Measurements from ENCODE around the gene NAT14. TPM values are rescaled to one million over a fixed set of nuclear protein-coding genes. Genes with fewer than 3 reads are reported as not detected.
A peak's percentile ranks its signal among the peaks of the same experiment; 100 is the strongest.
"Not testable (repeated sequence)": the region's sequence is repeated elsewhere in the genome, so short reads cannot be mapped to it uniquely, and the experiment has no call there.

The NAT14 gene
- total RNA-seq, 2 donors from 2014 or later = 7.1 to 12.3 TPM

DNA sequence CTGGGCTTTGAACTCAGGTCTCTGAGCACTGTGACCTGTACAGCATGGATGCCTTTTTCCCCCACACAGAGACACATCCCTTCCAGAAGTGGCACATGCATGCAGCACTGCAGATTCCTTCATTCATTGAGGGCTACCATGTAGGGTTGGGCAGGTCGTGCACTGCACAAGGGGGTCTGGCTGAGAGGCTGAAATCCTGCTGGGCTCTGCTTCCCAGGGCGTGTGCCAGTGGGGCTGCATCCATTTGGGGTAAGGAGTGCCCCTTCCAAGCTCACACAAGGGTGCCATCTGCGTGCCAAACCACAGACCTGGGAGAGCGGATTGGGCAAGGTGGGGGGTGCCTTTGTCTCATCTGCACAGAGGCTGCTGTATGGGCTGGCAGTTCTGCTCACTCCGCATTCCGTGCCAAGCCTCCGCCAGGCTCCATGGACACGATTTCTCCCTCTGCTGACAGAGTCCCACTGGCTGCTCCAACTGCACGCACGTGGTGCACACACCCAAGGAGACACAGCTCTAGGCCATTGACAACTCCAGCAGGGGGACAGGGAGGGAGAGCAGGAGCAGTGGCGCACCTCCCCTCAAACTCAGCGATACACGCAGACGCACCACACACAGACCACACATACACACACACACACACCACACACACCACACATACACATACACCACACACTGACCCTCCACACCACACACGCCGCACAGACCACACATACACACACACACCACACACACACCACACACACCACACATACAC, 37.4 kb upstream of the NAT14 start:
- no peak overlapping the region for H3K27ac Mint-ChIP-seq
- no peaks in the 10 kb centered on the region for H3K4me1 Mint-ChIP-seq
- H3K4me3 Mint-ChIP-seq = no peak overlapping the region
- H3K27me3 Mint-ChIP-seq = peaks cover 42% of the 10 kb centered on the region
- no peaks in the 10 kb centered on the region for H3K36me3 Mint-ChIP-seq (ENCODE audit: low read depth)
- peak; percentile 47 for ATAC-seq (replicated peaks)
- H3K9me3 Mint-ChIP-seq = no peaks in the 10 kb centered on the region

DNA sequence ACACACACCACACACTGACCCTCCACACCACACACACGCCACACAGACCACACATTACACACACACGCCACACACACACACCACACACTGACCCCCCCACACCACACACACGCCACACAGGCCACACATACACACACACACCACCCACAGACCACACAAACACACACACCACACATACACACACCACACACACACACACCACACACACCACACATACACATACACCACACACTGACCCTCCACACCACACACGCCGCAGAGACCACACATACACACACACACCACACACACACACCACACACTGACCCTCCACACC, 36.9 kb upstream of the NAT14 start:
- not testable (repeated sequence) for H3K9me3 Mint-ChIP-seq; H3K36me3 Mint-ChIP-seq (ENCODE audit: low read depth); ATAC-seq (replicated peaks); H3K27ac Mint-ChIP-seq; H3K4me1 Mint-ChIP-seq; H3K4me3 Mint-ChIP-seq
- H3K27me3 Mint-ChIP-seq = peaks cover 38% of the 10 kb centered on the region

DNA sequence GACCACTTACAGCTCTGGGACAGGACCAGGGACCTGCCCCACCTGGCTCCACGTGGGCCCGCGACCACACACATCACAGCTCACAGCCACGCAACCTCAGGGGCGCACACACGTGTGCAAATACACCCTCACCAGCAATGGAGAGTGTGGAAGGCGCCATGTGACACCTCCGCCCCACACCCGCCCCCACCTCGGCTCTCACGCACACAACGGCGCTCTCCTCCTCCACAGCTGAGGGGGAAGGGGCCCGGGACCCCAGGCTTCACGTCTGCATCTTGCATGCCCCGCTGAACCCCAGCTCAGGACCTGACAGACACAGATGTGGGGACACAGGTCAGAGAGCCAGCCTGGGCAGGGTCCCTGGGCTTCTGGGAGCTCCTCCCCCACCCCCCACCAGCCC, 35.5 kb upstream of the NAT14 start:
- Mint-ChIP-seq H3K27me3 (peaks cover 29% of the 10 kb centered on the region), H3K36me3 (ENCODE audit: low read depth) (no peaks in the 10 kb centered on the region), H3K4me3 (no peak overlapping the region), H3K9me3 (no peaks in the 10 kb centered on the region), H3K27ac (no peak overlapping the region), H3K4me1 (no peaks in the 10 kb centered on the region)
- ATAC-seq (replicated peaks) = no peak

DNA sequence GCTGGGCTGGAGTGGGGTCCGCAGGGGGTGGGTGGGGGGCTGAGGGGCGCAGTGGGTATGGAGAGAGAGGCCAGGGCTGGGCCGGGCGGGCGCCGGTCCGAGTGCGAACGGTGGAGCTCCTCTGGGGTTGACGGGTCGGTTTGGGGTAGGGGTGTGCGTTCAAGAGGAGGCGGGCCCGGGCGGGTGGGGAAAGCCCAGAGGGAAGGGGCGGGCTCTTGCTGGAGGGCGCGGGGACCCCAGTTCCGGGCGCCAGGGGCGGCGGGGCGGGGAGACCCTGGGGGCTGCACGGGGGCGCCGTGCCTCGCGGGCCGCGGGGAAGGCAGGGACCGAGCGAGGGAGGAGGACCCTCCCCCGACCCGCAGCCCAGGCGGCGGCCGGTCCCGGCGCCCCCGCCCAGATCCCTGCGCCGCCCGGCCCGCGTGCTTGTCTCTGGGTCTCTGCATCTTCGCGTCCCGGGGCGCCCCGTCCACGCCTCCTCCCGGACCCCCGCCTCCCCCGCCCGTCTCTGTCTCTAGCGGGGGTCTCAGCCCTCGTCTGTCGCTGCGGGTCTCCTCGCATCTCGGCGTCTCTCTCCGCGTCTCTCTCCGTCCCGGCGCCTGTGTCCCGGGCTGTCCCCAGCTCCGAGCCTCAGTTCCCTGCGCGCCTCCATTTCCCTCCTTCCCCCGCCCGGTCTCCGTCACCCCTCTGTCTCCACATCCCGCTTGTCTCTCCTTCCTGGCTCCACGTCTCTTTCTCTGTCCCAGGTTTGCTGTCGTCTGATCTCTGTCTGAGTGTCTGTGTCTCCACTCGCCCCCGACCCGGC, 33.6 kb upstream of the NAT14 start:
- Mint-ChIP-seq H3K4me1 (no peaks in the 10 kb centered on the region), H3K4me3 (peak overlapping the region; percentile 51), H3K36me3 (ENCODE audit: low read depth) (no peaks in the 10 kb centered on the region), H3K9me3 (no peaks in the 10 kb centered on the region), H3K27me3 (peaks cover 18% of the 10 kb centered on the region), H3K27ac (no peak overlapping the region)
- ATAC-seq (replicated peaks) = no peak

DNA sequence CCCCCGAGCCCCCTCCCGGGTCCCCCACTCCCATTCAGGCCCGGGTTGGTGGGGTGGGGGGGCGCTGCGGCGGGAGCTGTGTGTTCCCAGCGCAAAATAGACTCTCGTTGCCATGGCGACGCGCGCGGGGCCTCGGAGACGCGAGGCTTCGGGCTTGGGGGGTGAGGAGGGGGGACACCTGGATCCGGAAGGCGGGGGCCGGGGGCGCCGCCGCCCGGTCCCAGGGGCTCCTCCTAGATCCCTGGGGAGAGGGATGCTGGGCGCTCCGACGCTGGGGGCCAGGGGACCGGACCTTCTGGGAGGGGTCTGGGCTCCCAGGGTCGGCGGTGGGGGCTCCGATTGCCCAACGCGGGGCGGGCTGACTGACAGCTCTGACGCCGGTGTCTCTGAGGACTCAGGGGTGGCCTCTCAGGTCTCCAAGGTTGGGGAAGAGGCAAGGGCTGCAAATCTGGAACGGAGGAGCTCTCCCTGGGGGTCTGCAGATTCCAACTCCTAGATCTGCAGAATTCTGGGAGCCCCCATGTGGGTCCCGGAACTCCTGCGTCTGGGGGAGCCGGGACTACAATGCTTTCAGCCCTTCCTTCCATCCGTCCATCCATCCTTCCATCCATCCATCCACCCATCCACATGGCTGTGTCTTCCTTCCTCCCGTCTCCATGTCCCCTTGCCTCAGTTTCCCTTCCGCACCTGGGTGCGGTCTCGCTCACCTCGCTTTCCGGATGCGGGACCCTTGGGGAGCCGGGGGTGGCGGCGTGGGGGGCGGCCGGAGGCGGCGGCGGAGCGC, 32.8 kb upstream of the NAT14 start:
- Mint-ChIP-seq H3K36me3 (ENCODE audit: low read depth) (no peaks in the 10 kb centered on the region), H3K27ac (no peak overlapping the region), H3K4me3 (peak overlapping the region; percentile 51), H3K9me3 (no peaks in the 10 kb centered on the region), H3K4me1 (no peaks in the 10 kb centered on the region), H3K27me3 (peaks cover 18% of the 10 kb centered on the region)
- no peak for ATAC-seq (replicated peaks)

DNA sequence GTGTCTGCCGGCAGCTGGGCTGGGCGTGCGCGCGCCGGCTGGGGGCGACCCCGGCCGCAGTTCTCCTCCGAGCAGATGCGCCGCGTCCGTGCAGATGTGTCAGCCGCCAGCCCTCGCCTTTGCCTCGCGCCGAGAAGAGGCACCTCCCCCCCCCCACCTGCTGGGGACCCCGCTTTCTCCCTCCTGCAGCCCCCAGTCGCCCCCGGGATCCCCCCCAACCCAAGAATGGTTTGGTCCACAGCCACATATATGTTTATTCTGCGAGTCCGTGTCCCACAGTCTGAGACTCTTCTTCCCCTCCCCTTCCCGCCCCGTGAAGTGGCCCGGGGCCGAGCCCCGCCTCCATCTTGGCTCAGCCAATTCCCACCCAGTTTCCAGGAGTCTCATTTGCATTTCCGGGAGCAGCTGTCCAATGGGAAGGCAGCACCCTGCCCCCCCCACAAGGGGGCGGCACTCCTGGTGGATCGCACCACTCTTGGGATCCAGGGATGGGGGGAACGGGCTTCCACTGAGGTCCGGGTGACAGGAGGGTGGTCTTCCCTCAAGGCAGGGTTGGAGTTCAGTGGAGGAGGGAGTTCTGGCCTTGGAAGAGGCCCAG, 32.1 kb upstream of the NAT14 start:
- no peaks in the 10 kb centered on the region for H3K9me3 Mint-ChIP-seq
- no peaks in the 10 kb centered on the region for H3K36me3 Mint-ChIP-seq (ENCODE audit: low read depth)
- no peak overlapping the region for H3K27ac Mint-ChIP-seq
- ATAC-seq (replicated peaks) = peak; percentile 65
- no peaks in the 10 kb centered on the region for H3K4me1 Mint-ChIP-seq
- peak overlapping the region; percentile 39 for H3K4me3 Mint-ChIP-seq
- H3K27me3 Mint-ChIP-seq = peaks cover 18% of the 10 kb centered on the region

DNA sequence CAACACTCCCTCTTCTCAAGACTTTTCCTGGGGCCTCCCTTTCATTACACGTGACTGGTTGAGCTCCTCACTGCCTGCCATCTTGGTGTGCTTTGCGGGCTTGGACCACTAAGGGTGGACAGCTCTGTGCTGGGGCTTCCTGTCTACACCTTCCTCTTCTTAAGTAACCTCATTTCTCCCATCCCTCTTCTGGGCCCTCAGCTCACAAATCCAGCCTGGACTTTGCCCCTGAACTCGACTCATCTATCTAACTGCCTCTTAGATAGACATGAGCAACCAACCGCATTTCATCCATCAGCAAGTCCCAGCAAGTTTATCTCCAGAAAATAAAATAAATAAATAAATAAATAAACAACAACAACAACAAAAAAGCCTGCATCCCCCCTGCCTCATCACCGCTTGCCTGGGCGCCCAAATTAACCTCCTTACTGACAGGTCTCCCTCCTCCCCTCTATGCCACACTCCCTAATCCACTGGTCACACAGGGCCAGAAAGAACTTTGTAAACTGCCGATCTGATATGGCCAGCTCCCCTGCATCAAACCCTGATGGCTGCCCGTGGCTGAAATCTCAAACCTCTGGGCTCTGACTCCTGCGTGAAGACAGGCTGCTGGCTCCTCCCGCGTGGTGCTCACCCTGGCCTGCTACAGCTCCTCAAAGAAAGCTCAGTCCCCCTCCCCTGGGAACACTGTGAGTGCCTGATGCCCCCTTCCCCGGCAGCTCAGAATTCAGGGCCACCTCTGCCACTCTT, 31.3 kb upstream of the NAT14 start:
- H3K27ac Mint-ChIP-seq = no peak overlapping the region
- peaks cover 18% of the 10 kb centered on the region for H3K27me3 Mint-ChIP-seq
- peak overlapping the region; percentile 39 for H3K4me3 Mint-ChIP-seq

DNA sequence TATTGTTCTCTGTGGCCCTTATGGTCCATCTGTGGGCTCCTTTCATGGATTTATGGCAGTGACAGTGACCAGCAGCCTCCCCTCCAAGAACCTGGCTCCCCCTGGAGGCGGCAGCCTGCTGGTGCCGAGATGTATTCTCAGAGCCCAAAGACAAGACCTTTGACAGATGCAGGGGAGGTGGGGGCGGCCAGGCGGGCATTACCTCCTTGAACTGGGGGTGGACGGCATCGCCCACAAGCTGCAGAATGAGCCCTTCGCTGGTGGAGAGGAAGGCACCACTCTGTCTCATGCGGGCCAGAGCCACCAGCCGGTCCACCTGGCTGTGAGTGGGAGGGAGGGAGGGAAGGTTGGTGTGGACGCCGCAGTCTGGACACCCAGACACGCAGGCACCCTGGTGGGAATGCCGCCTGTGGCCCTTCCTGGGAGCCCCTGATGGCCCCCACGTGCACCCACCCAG, 30.2 kb upstream of the NAT14 start:
- Mint-ChIP-seq H3K9me3 (no peaks in the 10 kb centered on the region), H3K27me3 (peaks cover 18% of the 10 kb centered on the region), H3K27ac (no peak overlapping the region), H3K4me1 (no peaks in the 10 kb centered on the region), H3K4me3 (no peak overlapping the region), H3K36me3 (ENCODE audit: low read depth) (no peaks in the 10 kb centered on the region)
- no peak for ATAC-seq (replicated peaks)

More for the DNA sequence above, 31.3 kb upstream of the NAT14 start:
- no peak for ATAC-seq (replicated peaks)
- H3K36me3 Mint-ChIP-seq (ENCODE audit: low read depth) = no peaks in the 10 kb centered on the region
- no peaks in the 10 kb centered on the region for H3K9me3 Mint-ChIP-seq
- no peaks in the 10 kb centered on the region for H3K4me1 Mint-ChIP-seq

DNA sequence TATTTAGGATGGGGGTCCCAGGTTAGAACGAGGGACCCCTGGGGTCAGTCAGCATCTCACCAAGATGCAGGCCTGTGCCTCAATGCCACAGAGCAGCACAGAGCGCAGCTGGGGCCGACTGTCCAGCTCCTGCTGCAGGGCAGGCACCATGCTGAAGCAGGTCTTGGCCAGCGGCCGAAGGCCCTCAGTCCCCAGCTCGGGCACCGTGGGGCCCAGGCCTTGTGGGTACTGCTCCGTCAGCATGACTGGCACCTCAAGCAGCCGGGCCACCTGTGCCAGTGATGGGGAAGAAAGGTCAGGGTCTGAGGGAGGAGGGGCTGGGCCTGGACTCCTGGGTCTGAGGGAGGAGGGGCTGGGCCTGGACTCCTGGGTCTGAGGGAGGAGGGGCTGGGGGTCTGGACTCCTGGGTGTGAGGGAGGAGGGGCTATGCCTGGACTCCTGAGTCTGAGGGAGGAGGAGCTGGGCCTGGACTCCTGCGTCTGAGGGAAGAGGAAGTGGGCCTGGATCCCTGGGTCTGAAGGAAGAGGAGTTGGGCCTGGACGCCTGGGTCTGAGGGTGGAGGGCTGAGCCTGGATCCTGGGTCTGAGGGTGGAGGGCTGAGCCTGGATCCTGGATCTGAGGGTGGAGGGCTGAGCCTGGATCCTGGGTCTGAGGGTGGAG, 29.3 kb upstream of the NAT14 start:
- ATAC-seq (replicated peaks) = no peak
- Mint-ChIP-seq H3K27me3 (peaks cover 14% of the 10 kb centered on the region), H3K4me3 (no peak overlapping the region), H3K9me3 (no peaks in the 10 kb centered on the region), H3K4me1 (peaks cover 7% of the 10 kb centered on the region), H3K36me3 (ENCODE audit: low read depth) (no peaks in the 10 kb centered on the region), H3K27ac (no peak overlapping the region)

DNA sequence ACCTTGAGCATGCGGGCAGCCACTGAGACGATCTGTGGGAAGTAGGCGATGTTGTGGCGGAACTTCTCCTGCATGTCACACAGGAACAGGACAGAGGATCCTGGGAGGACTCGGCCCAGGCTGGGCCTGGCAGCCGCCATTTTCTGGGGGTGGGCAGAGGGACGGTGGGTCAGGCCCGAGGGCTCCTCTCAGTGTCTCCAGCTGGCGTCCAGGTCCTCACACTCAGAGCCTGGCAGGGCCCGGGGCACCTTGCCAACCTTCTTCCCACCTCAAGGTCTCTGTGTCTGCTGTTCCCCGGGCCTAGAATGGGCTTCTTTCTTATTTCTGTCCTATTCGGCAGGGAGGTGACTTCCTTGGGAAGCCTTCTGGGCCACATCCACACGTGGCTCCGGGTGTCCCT, 28.6 kb upstream of the NAT14 start:
- Mint-ChIP-seq H3K4me3 (no peak overlapping the region), H3K4me1 (peaks cover 10% of the 10 kb centered on the region), H3K27me3 (peaks cover 11% of the 10 kb centered on the region), H3K9me3 (no peaks in the 10 kb centered on the region), H3K27ac (no peak overlapping the region), H3K36me3 (ENCODE audit: low read depth) (no peaks in the 10 kb centered on the region)
- ATAC-seq (replicated peaks) = no peak

DNA sequence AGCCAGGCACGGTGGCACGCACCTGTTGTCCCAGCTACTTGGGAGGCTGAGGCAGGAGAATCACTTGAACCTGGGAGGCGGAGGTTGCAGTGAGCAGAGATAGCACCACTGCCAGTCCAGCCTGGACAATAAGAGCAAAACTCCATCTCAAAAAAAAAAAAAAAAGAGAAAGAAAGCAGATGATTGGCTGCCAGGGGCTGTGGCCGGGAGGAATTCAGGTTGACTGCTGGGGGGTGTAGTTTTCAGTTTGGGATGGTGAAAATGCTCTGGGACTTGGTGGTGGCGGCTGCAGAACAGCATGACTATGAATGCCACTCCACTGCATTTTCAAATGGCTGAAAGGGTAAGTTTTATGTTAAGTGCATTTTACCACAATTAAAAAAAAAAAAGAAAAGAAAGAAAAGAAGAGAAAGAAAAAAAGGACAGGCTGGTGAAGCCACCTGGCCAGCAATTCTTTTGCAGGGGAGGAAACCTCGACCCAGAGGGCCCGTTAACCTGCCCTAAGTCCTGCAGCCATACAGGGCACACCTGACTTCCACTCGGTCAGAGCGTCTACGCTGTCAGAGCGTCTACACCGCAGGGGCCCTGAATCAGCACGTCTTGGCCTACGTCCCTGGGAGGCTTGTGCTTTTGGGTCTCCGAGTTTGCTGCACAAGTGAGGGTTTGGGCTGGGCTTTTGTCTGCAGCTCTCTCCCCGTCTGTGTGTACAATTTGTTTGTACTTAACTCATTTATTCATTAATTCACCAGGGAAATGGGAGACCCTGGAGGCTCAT, 27.1 kb upstream of the NAT14 start:
- Mint-ChIP-seq H3K27ac (no peak overlapping the region), H3K9me3 (no peaks in the 10 kb centered on the region), H3K27me3 (peaks cover 4% of the 10 kb centered on the region), H3K4me1 (peaks cover 10% of the 10 kb centered on the region), H3K4me3 (no peak overlapping the region), H3K36me3 (ENCODE audit: low read depth) (no peaks in the 10 kb centered on the region)
- ATAC-seq (replicated peaks) = no peak

DNA sequence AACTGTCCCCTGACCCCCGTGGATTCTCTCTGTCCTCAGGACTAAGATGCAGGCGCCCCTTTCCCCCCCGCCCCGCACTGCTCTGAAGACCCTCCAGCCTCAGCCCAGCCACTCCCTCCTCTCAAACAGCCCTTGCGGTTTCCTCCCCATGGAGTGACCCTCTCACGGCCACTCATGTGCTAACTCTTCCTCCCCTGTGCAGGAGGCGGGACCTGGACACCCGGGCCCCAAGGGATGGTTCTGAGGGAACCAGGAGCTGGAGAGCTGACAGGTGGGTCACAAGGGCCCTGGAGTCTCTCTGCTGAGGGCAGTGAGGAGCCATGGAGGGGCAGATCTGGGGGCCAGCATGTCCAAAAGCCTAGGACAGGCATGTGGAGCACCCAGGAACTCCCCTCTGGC, 25.4 kb upstream of the NAT14 start:
- H3K27me3 Mint-ChIP-seq = no peaks in the 10 kb centered on the region

More for the DNA sequence above, 25.4 kb upstream of the NAT14 start:
- H3K9me3 Mint-ChIP-seq = no peaks in the 10 kb centered on the region
- H3K4me1 Mint-ChIP-seq = peaks cover 10% of the 10 kb centered on the region
- ATAC-seq (replicated peaks) = no peak
- peak overlapping the region; percentile 88 for H3K4me3 Mint-ChIP-seq
- H3K36me3 Mint-ChIP-seq (ENCODE audit: low read depth) = no peaks in the 10 kb centered on the region
- no peak overlapping the region for H3K27ac Mint-ChIP-seq

All from activated T-helper 17 cell treated with anti-CD3 and anti-CD28 coated beads, Interleukin-2, amount 50 U/mL, for 72 hours (primary cell).